PFSK-1 (cell line): Measurements from ENCODE around the gene PTPRN2.

Source experiments
- SIN3A ChIP-seq: IDR thresholded peaks from 2 replicates; pipeline ENCODE4 v1.6.1; 2012; ENCODE audit warnings: mild to moderate bottlenecking, low read length, moderate library complexity, borderline replicate concordance; ENCODE audit not compliant: insufficient read depth
- TAF1 ChIP-seq: IDR thresholded peaks from 2 replicates; pipeline ENCODE4 v1.6.1; 2012; ENCODE audit warnings: low read length, control low read depth, borderline replicate concordance; ENCODE audit not compliant: insufficient read depth

DNA sequence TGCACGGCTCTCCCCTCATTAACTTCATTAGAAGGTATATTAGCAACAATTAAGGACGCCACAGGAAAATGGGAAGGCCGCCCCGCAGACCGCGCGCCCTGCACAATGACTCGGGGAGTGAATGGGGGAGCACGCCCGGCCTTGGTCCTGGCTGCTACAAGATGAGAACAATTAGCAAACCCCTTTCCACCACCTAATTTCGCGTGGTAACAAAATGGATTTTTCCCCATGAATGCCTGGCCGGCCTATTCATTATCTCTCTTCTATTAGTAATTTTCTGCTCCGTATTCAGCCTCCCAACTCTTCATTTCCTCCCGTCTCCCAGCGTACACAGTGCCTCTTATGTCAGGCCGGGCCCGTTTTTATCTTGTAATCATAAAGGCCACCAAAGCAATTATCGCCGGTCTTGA lies 903.9 kb downstream of the PTPRN2 start:
- TF ChIP-seq SIN3A (no peak), TAF1 (no peak)
